AG04449 (cell line): ENCODE results near the gene ZIC4.

ENCODE experiments used
- CTCF ChIA-PET: fragments of 350-600 bp; formaldehyde crosslinking; extraction: SDS; loops from one replicate; lab custom pipeline; 2021; ENCODE audit warnings: antibody characterized with exemption; lab: Yijun Ruan, JAX
- POLR2A ChIA-PET: fragments of 400-600, 350-600 bp; formaldehyde crosslinking; extraction: SDS; loops from one replicate; lab custom pipeline; 2020; ENCODE audit warnings: antibody characterized with exemption, inconsistent platforms; lab: Yijun Ruan, JAX
- DNase-seq: peaks from one replicate; pipeline ENCODE4 v3.0.0-alpha.2; 2010; ENCODE audit warnings: low read depth, low spot score
- H3K4me3 ChIP-seq: 2 replicates; pipeline ENCODE4 v1.5.1; 2011; ENCODE audit warnings: low read depth, mild to moderate bottlenecking, control low read depth, low read length
- CTCF ChIP-seq: IDR thresholded peaks from one replicate; pipeline ENCODE4 v1.5.1; 2011; ENCODE audit warnings: mild to moderate bottlenecking, moderate library complexity, low read length, control low read depth, inconsistent platforms; ENCODE audit not compliant: insufficient read depth; ENCODE audit errors: missing control alignments

The ZIC4 gene

DNA sequence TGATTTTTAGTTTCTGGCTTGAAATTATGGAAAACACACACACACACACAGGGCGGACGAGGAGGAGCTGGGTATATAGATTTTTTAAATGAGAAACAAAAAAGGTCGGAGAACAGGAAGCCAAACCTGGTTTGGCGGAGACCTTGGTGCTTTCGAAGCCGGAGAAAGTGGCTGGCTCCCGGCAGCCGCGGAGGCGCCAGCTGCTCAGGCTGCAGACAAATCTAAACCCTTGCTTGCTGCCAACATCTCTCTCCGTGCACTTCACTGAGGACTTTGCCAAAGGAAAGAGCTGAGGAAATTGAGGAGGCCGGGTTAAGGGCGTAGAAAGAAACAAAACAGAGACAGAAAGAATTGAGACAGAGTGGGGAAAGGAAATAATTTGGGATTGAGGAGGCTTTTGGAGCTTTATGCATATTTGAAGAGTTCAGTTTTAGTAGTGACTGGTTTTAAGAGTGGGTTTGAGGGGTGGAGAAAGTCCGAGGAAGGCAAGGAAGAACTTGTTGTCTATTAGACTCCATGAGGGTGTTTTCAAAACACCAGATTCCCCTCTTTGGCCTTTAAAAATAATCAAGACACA, 5.0 kb upstream of the ZIC4 start:
- DNase-seq, result no peak
- ChIA-PET CTCF (interaction anchor here (0.6 to 0.9 kb wide), 2 partner anchors 17 to 664 kb away, joined by 3 read pairs; no protein-coding TSS in a partner anchor), POLR2A (interaction anchor here (1.0 to 1.2 kb wide), 2 partner anchors 18 to 593 kb away, joined by 3 to 9 read pairs; no protein-coding TSS in a partner anchor)
- no peak for TF ChIP-seq CTCF
- H3K4me3 ChIP-seq, result peak overlapping the region; percentile 63

DNA sequence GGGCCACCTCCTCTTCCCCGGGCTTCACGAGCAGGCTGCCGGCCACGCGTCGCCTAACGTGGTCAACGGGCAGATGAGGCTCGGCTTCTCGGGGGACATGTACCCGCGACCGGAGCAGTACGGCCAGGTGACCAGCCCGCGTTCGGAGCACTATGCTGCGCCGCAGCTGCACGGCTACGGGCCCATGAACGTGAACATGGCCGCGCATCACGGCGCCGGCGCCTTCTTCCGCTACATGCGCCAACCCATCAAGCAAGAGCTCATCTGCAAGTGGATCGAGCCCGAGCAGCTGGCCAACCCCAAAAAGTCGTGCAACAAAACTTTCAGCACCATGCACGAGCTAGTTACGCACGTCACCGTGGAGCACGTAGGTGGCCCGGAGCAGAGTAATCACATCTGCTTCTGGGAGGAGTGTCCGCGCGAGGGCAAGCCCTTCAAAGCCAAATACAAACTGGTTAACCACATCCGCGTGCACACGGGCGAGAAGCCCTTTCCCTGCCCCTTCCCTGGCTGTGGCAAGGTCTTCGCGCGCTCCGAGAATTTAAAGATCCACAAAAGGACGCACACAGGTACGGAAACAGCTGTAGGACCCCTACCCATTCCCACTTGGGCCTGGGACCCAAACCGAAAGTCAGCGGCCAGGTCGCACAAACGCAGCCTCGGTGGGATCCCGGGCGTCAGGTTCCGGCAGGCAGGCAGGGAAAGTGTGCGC, 4.3 kb upstream of the ZIC4 start:
- TF ChIP-seq CTCF, result no peak
- CTCF ChIA-PET, result interaction anchor here (0.9 to 1.0 kb wide), 2 partner anchors 16 to 42 kb away, joined by 3 read pairs; no protein-coding TSS in a partner anchor
- DNase-seq, result no peak
- H3K4me3 ChIP-seq, result peak overlapping the region; percentile 63
- POLR2A ChIA-PET, result interaction anchor here (0.6 to 1.2 kb wide), 3 partner anchors 18 to 764 kb away, joined by 3 to 9 read pairs (median 3); no protein-coding TSS in a partner anchor

- ChIA-PET POLR2A (interaction anchor here (0.6 to 1.0 kb wide), 2 partner anchors 592 to 764 kb away, joined by 3 read pairs; no protein-coding TSS in a partner anchor), CTCF (interaction anchor here (1.0 kb wide), 1 partner anchor 41 kb away, joined by 3 read pairs; no protein-coding TSS in a partner anchor)
- TF ChIP-seq CTCF, result no peak
- DNase-seq, result no peak
- peak overlapping the region; percentile 63 for H3K4me3 ChIP-seq
Measured at GRCh38 chr3:147410116-147410525, 3.8 kb upstream of the ZIC4 start.

- POLR2A ChIA-PET, result interaction anchor here (0.6 kb wide), 1 partner anchor 439 kb away, joined by 4 read pairs; no protein-coding TSS in a partner anchor
- no peak for TF ChIP-seq CTCF
- CTCF ChIA-PET, result interaction anchor here (1.0 kb wide), 1 partner anchor 40 kb away, joined by 3 read pairs; no protein-coding TSS in a partner anchor
- peak within 1 kb of the TSS; percentile 63 for H3K4me3 ChIP-seq
- DNase-seq, result no peak
Measured at GRCh38 chr3:147409143-147410115, 3.1 kb upstream of the ZIC4 start, which contains the start of gene ZIC1. TSS of gene ZIC1 (plus strand) at chr3:147409365. CDS start at chr3:147410113, 748 bp downstream.

- H3K4me3 ChIP-seq, result peak overlapping the region; percentile 63
- ChIA-PET POLR2A (interaction anchor here (0.6 kb wide), 1 partner anchor 438 kb away, joined by 4 read pairs; no protein-coding TSS in a partner anchor), CTCF (no interaction called here)
- no peak for TF ChIP-seq CTCF
- no peak for DNase-seq
Measured at GRCh38 chr3:147408188-147409100, 2.1 kb upstream of the ZIC4 start.
